CD14-positive monocyte (primary cell): ENCODE results near the gene NEURL1B. TPM values are rescaled to one million over a fixed set of nuclear protein-coding genes. Genes with fewer than 3 reads are reported as not detected.

Source experiments
- DNase-seq, 3 donors: peaks; one replicate each; pipeline ENCODE4 v3.0.0-alpha.2; 2011 to 2022
- H2AFZ ChIP-seq: 2 replicates; pipeline ENCODE4 v1.6.0; 2012; ENCODE audit warnings: mild to moderate bottlenecking, low read depth, low read length, inconsistent platforms; ENCODE audit not compliant: insufficient read depth, poor library complexity, severe bottlenecking
- H3K27ac ChIP-seq, 2 donors: 1 replicate in 1 of 2; 2 replicates in 1 of 2; pipeline ENCODE4 v1.5.1; 2012 to 2013; ENCODE audit warnings: low read length in 2 of 2, control low read depth in 1 of 2, inconsistent platforms in 1 of 2, low read depth in 1 of 2, mild to moderate bottlenecking in 1 of 2
- H3K27me3 ChIP-seq, 2 donors: one replicate each; pipeline versions ENCODE4 v1.6.0 to v1.6.1; 2011 to 2013; ENCODE audit warnings: low read length in 2 of 2; ENCODE audit not compliant: control insufficient read depth in 2 of 2, insufficient read depth in 2 of 2
- H3K36me3 ChIP-seq, 2 donors: replicated peaks in 1 of 2; 1 replicate in 1 of 2; 2 replicates in 1 of 2; pipeline versions ENCODE4 v1.5.1 to v1.6.1; 2012 to 2013; ENCODE audit warnings: low read length in 2 of 2, control low read depth in 1 of 2, inconsistent platforms in 1 of 2, mild to moderate bottlenecking in 1 of 2; ENCODE audit not compliant: insufficient read depth in 2 of 2, control insufficient read depth in 1 of 2
- H3K4me1 ChIP-seq, 2 donors: 1 replicate in 1 of 2; 2 replicates in 1 of 2; pipeline versions ENCODE4 v1.5.1 to v1.6.1; 2012 to 2013; ENCODE audit warnings: low read length in 2 of 2, control low read depth in 1 of 2, inconsistent platforms in 1 of 2, mild to moderate bottlenecking in 1 of 2, moderate library complexity in 1 of 2; ENCODE audit not compliant: insufficient read depth in 2 of 2, control insufficient read depth in 1 of 2
- H3K4me2 ChIP-seq: replicated peaks from 2 replicates; pipeline ENCODE3; 2012; ENCODE audit warnings: low read length, moderate library complexity, mild to moderate bottlenecking; ENCODE audit not compliant: poor library complexity, severe bottlenecking; ENCODE audit errors: extremely low read depth
- H3K4me3 ChIP-seq, 3 experiments: fragments of 200-600 bp in 1 of 3; sonication (generic) in 1 of 3; replicated peaks in 1 of 3; 1 replicate in 2 of 3; 2 replicates in 1 of 3; pipeline ENCODE4 v1.5.1; 2011 to 2013; ENCODE audit warnings: low read length in 3 of 3, mild to moderate bottlenecking in 3 of 3, control low read depth in 2 of 3, low read depth in 2 of 3, inconsistent platforms in 1 of 3, moderate library complexity in 1 of 3
- H3K79me2 ChIP-seq: 2 replicates; pipeline ENCODE4 v1.6.0; 2012; ENCODE audit warnings: mild to moderate bottlenecking, control low read depth, inconsistent platforms, low read length, moderate library complexity; ENCODE audit not compliant: insufficient read depth
- H3K9ac ChIP-seq: 2 replicates; pipeline ENCODE4 v1.6.0; 2017; ENCODE audit warnings: low read length, mild to moderate bottlenecking; ENCODE audit not compliant: insufficient read depth, poor library complexity, severe bottlenecking
- H3K9me3 ChIP-seq, 2 donors: replicated peaks in 1 of 2; 1 replicate in 1 of 2; 2 replicates in 1 of 2; pipeline versions ENCODE4 v1.5.1 to v1.6.1; 2012 to 2013; ENCODE audit warnings: low read length in 2 of 2, control low read depth in 1 of 2; ENCODE audit not compliant: control insufficient read depth in 1 of 2, insufficient read depth in 1 of 2
- H4K20me1 ChIP-seq: 2 replicates; pipeline ENCODE4 v1.6.0; 2012; ENCODE audit warnings: mild to moderate bottlenecking, low read length, control low read depth, moderate library complexity; ENCODE audit not compliant: insufficient read depth
- H3K27ac Mint-ChIP-seq, 7 donors: one replicate each; pipeline ENCODE4 v1.8.0; 2020; ENCODE audit warnings: mild to moderate bottlenecking in 7 of 7, mixed read lengths in 7 of 7, moderate library complexity in 6 of 7, inconsistent platforms in 2 of 7
- H3K27me3 Mint-ChIP-seq, 3 donors: one replicate each; pipeline ENCODE4 v1.8.0; 2021 to 2022; ENCODE audit warnings: low read depth in 3 of 3, mild to moderate bottlenecking in 3 of 3, mixed read lengths in 3 of 3, moderate library complexity in 3 of 3, inconsistent platforms in 1 of 3
- H3K36me3 Mint-ChIP-seq, 2 donors: one replicate each; pipeline ENCODE4 v1.8.0; 2020; ENCODE audit warnings: mixed read lengths in 2 of 2, inconsistent platforms in 1 of 2, mild to moderate bottlenecking in 1 of 2
- H3K4me1 Mint-ChIP-seq: one replicate; pipeline ENCODE4 v1.8.0; 2020; ENCODE audit warnings: mild to moderate bottlenecking, mixed read lengths
- H3K4me3 Mint-ChIP-seq, 2 donors: one replicate each; pipeline ENCODE4 v1.8.0; 2020; ENCODE audit warnings: mild to moderate bottlenecking in 2 of 2, mixed read lengths in 2 of 2, moderate library complexity in 1 of 2
- H3K9me3 Mint-ChIP-seq, 7 donors: one replicate each; pipeline ENCODE4 v1.8.0; 2020 to 2022; ENCODE audit warnings: mixed read lengths in 7 of 7, mild to moderate bottlenecking in 6 of 7, moderate library complexity in 6 of 7, inconsistent platforms in 2 of 7
- CTCF ChIP-seq: fragments of 200-600 bp; IDR thresholded peaks from one replicate; pipeline ENCODE4 v1.8.0; 2022; ENCODE audit warnings: antibody characterized with exemption, mild to moderate bottlenecking
- WGBS: methylation state at CpG from one replicate; pipeline ENCODE4 v1.1.5; 2013; ENCODE audit warnings: missing lambda C conversion rate; ENCODE audit not compliant: insufficient coverage; 5-methylcytosine and 5-hydroxymethylcytosine counted together
- intact Hi-C, 2 donors: fragments of 100-400 bp; cut with micrococcal nuclease; formaldehyde crosslinking; loops; one replicate each; pipeline versions ENCODE4 v1.15.0 to v1.15.1; 2023
- polyA plus RNA-seq, 3 donors: library from polyadenylated mRNA; depleted of rRNA in 1 of 3; unstranded in 2 of 3; stranded (reverse) in 1 of 3; fragments of 300-500 nt in 2 of 3; fragments of >200 nt in 1 of 3; fragmentation: Illumina TruSeq in 2 of 3; gene quantifications; 1 replicate in 2 of 3; 2 replicates in 1 of 3; pipeline ENCODE4 v1.2.3, GENCODE V29; 2012 to 2021

The NEURL1B gene
- polyA plus RNA-seq, 3 donors = 0.01 TPM; not detected in 2

- H3K4me1 Mint-ChIP-seq = peaks cover 4% of the 10 kb centered on the region
- no peaks in the 10 kb centered on the region for H3K9me3 ChIP-seq
- 90% methylated on average over 9 of the region's 10 CpGs for WGBS
- H3K4me2 ChIP-seq = no peak overlapping the region
- H3K36me3 Mint-ChIP-seq = peaks cover 0 to 10% of the 10 kb centered on the region in 2 donors
- H3K27me3 ChIP-seq = no peaks in the 10 kb centered on the region
- peaks cover 0 to 3% (median under 1%) of the 10 kb centered on the region in 3 donors for H3K27me3 Mint-ChIP-seq
- TF ChIP-seq CTCF = no peak
- no peaks in the 10 kb centered on the region for H3K4me1 ChIP-seq
- H3K4me3 Mint-ChIP-seq = no peak overlapping the region
- no peaks in the 10 kb centered on the region for H3K36me3 ChIP-seq
- intact Hi-C loops = no loop called here
- no peak overlapping the region for H3K27ac ChIP-seq
- no peak overlapping the region for H3K27ac Mint-ChIP-seq
- H4K20me1 ChIP-seq = no peaks in the 10 kb centered on the region
- H3K9me3 Mint-ChIP-seq = peaks cover 0 to 2% (median 0%) of the 10 kb centered on the region in 7 donors
- no peak overlapping the region for H2AFZ ChIP-seq
- no peak overlapping the region for H3K4me3 ChIP-seq
- H3K79me2 ChIP-seq = no peaks in the 10 kb centered on the region
- H3K9ac ChIP-seq = no peak overlapping the region
- no peak for DNase-seq
Observed at GRCh38 chr5:172689801-172690200, 48.7 kb downstream of the NEURL1B start.

GRCh38 chr5:172690258-172691075, 49.4 kb downstream of the NEURL1B start:
- H4K20me1 ChIP-seq = no peaks in the 10 kb centered on the region
- H2AFZ ChIP-seq = no peak overlapping the region
- Mint-ChIP-seq H3K27me3 (peaks cover 0 to 3% (median 0%) of the 10 kb centered on the region in 3 donors), H3K27ac (no peak overlapping the region), H3K4me1 (peaks cover 3% of the 10 kb centered on the region), H3K9me3 (peaks cover 0 to 2% (median 0%) of the 10 kb centered on the region in 7 donors), H3K4me3 (no peak overlapping the region), H3K36me3 (peaks cover 0 to 10% of the 10 kb centered on the region in 2 donors)
- intact Hi-C loops = no loop called here
- no peak for TF ChIP-seq CTCF
- WGBS = 95% methylated on average over 20 of the region's 24 CpGs
- no peaks in the 10 kb centered on the region for H3K9me3 ChIP-seq
- H3K4me1 ChIP-seq = no peaks in the 10 kb centered on the region
- no peak overlapping the region for H3K4me3 ChIP-seq
- H3K79me2 ChIP-seq = no peaks in the 10 kb centered on the region
- no peak for DNase-seq
- no peaks in the 10 kb centered on the region for H3K27me3 ChIP-seq
- no peak overlapping the region for H3K27ac ChIP-seq
- H3K36me3 ChIP-seq = no peaks in the 10 kb centered on the region
- H3K9ac ChIP-seq = no peak overlapping the region
- H3K4me2 ChIP-seq = no peak overlapping the region
